ENCODE measurements around the gene SMAD3. TPM values are rescaled to one million over a fixed set of nuclear protein-coding genes. Genes with fewer than 3 reads are reported as not detected.
A peak's percentile ranks its signal among the peaks of the same experiment; 100 is the strongest.
"Not testable (repeated sequence)": the region's sequence is repeated elsewhere in the genome, so short reads cannot be mapped to it uniquely, and the experiment has no call there.

SMAD3 gene
- total RNA-seq, 1 donor from 2014 or later: 28.1 TPM

DNA sequence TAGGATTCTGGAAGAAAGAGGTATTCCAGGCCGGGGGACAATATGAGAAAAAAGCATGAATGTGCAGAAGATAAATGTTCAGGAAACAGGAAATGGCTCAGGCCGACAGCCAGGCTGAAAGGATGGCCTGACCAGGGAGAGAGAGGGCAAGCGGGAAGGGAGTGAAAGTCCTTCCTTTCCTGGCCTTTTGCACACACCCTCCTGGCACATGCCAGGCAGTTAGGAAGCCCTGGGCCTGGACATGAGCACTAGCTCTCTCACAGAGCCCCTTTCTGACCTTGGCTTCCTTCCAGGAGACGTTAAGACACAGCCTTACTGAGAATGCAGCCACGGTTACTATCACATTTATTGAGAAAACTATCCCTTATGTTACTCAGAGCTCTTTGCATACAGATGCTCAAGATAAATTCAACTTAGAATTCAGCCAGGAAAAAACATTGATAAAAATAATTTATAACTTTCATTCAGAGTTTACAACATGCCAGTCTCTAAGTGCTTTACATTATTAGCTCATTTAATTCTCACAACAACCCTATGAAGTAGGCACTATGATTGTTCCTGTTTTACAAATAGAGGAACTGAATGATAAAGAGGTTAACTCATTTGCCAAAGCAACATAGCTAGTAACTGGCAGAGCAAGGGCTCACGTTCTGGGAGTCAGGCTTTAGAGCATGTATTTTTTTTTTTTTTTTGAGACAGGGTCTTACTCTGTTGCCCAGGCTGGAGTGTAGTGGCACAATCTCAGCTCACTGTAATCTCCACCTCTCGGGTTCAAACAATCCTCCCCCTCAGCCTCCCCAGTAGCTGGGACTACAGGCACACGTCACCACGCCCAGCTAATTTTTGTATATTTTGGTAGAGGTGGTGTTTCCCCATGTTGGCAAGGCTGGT is 39.4 kb upstream of the SMAD3 start:
- peaks cover 38% of the 10 kb centered on the region for H3K4me1 Mint-ChIP-seq (ENCODE audit: low read depth)

DNA sequence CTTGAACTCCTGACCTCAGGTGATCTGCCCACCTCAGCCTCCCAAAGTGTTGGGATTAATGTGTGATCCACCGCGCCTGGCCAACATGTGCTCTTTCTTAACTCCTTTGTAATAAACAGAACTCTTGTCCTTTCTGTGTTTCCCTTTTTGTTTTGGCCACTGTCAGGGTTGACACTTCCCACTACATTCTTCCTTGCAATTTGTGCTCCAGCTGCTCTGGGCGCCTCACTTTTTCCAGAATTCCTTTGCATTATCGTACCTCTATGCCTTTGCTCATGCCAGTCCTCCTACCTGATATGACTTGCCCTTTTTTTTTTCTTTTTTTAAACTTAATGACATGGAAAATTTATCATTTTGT is 38.8 kb upstream of the SMAD3 start:
- Mint-ChIP-seq H3K27me3 (ENCODE audit: low read depth) (peaks cover 20% of the 10 kb centered on the region), H3K9me3 (no peaks in the 10 kb centered on the region), H3K4me1 (ENCODE audit: low read depth) (peaks cover 38% of the 10 kb centered on the region), H3K27ac (no peak overlapping the region), H3K4me3 (ENCODE audit: low read depth) (no peak overlapping the region), H3K36me3 (ENCODE audit: low read depth) (no peaks in the 10 kb centered on the region)
- intact Hi-C loops (cut with micrococcal nuclease): loop anchor here (5.0 kb wide), 1 partner anchor 276 kb away; no protein-coding TSS in a partner anchor
- DNase-seq (ENCODE audit: low spot score): no peak

More for the DNA sequence above, 39.4 kb upstream of the SMAD3 start:
- Mint-ChIP-seq H3K36me3 (ENCODE audit: low read depth) (no peaks in the 10 kb centered on the region), H3K27me3 (ENCODE audit: low read depth) (peaks cover 20% of the 10 kb centered on the region), H3K27ac (no peak overlapping the region), H3K9me3 (no peaks in the 10 kb centered on the region), H3K4me3 (ENCODE audit: low read depth) (no peak overlapping the region)
- intact Hi-C loops (cut with micrococcal nuclease): loop anchor here (2.0 to 5.0 kb wide), 2 partner anchors 13 to 276 kb away; no protein-coding TSS in a partner anchor
- DNase-seq (ENCODE audit: low spot score): no peak

DNA sequence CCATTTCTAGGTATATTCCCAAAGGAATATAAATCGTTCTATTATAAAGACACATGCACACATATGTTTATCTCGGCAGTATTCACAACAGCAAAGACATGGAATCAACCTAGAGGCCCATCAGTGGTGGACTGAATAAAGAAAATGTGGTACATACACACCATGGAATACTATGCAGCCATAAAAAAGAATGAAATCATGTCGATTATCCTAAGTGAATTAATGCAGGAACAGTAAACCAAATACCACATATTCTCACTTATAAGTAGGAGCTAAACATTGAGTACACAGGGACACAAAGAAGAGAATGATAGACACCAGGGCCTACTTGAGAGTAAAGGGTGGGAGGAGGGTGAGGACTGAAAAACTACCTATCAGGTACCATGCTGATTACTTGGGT is 37.0 kb upstream of the SMAD3 start:
- H3K4me1 Mint-ChIP-seq (ENCODE audit: low read depth): peaks cover 32% of the 10 kb centered on the region
- H3K4me3 Mint-ChIP-seq (ENCODE audit: low read depth); H3K27ac Mint-ChIP-seq; H3K36me3 Mint-ChIP-seq (ENCODE audit: low read depth); H3K9me3 Mint-ChIP-seq; DNase-seq (ENCODE audit: low spot score): not testable (repeated sequence)
- intact Hi-C loops (cut with micrococcal nuclease): loop anchor here (1.0 to 5.0 kb wide), 2 partner anchors 40 to 274 kb away; no protein-coding TSS in a partner anchor
- H3K27me3 Mint-ChIP-seq (ENCODE audit: low read depth): peaks cover 12% of the 10 kb centered on the region

DNA sequence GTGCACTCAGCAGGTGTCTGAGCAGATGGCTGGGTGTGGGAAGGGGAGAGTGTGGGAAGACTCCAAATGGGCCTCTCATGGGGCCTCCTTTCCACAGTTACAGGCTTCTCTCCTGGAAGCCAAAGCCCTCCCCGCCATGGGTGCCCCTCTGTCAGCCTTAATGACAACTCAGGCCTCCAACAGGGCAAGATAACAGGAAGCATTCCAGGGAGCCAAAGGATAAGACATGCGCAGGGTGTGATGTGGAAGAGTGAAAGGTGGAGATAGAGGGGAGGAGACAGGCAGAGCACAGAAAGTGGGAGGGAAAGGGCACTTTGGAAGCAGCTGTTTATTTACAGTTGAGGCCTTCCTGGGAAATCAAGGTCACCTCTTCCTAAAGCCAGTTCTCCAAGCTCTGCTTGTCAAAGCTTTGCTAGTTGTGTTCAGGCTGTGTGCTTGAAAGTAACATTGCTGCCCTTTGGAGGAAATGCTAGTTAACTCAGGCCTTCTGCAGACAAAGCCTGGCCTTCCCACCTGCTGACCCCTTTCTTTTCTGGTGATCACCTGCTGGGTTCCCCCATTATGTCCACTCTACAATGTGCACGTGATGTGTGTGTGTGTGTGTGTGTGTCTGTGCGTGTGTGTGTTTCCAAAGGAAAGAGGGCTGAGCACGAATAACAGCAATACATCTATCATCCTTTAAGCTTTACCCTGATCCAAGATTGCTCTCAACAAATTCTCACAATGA is 35.2 kb upstream of the SMAD3 start:
- Mint-ChIP-seq H3K4me1 (ENCODE audit: low read depth) (peaks cover 17% of the 10 kb centered on the region), H3K4me3 (ENCODE audit: low read depth) (no peak overlapping the region)
- intact Hi-C loops (cut with micrococcal nuclease): no loop called here

DNA sequence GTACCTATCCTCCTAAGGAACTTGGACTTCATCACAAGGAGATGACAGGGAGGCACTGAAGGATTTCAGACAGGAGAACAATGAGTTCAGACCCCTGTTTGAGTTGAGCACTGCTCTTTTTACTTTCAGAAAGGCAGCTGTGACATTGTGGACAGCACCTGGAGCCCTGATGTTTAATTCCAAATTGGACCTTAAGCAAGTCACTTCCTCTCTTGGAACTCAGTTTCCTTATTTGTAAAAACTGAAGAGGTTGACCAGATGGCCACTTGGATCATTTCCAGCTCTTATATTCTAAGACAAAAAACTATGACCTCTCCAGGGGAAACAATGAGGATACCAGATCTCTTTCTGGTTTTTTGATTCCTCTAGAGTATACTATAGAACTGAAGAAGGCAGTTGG is 34.1 kb upstream of the SMAD3 start:
- H3K4me1 Mint-ChIP-seq (ENCODE audit: low read depth): peaks cover 9% of the 10 kb centered on the region
- no peak overlapping the region for H3K27ac Mint-ChIP-seq
- H3K9me3 Mint-ChIP-seq: no peaks in the 10 kb centered on the region
- DNase-seq (ENCODE audit: low spot score): no peak
- no peak overlapping the region for H3K4me3 Mint-ChIP-seq (ENCODE audit: low read depth)
- H3K36me3 Mint-ChIP-seq (ENCODE audit: low read depth): no peaks in the 10 kb centered on the region
- H3K27me3 Mint-ChIP-seq (ENCODE audit: low read depth): peaks cover 14% of the 10 kb centered on the region
- intact Hi-C loops (cut with micrococcal nuclease): no loop called here

More for the DNA sequence above, 35.2 kb upstream of the SMAD3 start:
- DNase-seq (ENCODE audit: low spot score): no peak
- Mint-ChIP-seq H3K27me3 (ENCODE audit: low read depth) (peaks cover 18% of the 10 kb centered on the region), H3K36me3 (ENCODE audit: low read depth) (no peaks in the 10 kb centered on the region), H3K9me3 (no peaks in the 10 kb centered on the region), H3K27ac (no peak overlapping the region)

DNA sequence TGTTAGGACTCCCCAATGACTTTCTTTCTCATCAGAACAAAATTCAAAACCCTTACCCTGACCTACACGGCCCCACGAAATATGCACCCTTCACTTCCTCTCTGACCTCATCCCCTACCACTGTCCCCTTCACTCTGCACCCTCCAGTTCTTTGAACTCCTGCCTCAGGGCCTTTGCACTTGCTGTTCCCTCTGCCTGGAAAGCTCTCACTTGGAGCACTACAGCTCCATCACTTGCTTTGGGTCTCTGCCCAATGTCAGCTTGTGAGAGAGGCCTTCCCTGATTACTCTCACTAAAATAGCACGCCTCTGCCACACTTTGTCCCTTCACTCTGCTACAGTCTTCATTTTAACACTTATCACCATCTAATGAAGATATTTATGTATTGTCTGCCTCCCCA is 32.8 kb upstream of the SMAD3 start:
- Mint-ChIP-seq H3K9me3 (no peaks in the 10 kb centered on the region), H3K4me3 (ENCODE audit: low read depth) (no peak overlapping the region), H3K27ac (no peak overlapping the region), H3K36me3 (ENCODE audit: low read depth) (no peaks in the 10 kb centered on the region), H3K27me3 (ENCODE audit: low read depth) (peaks cover 14% of the 10 kb centered on the region), H3K4me1 (ENCODE audit: low read depth) (peaks cover 7% of the 10 kb centered on the region)
- no peak for DNase-seq (ENCODE audit: low spot score)
- intact Hi-C loops (cut with micrococcal nuclease): no loop called here

DNA sequence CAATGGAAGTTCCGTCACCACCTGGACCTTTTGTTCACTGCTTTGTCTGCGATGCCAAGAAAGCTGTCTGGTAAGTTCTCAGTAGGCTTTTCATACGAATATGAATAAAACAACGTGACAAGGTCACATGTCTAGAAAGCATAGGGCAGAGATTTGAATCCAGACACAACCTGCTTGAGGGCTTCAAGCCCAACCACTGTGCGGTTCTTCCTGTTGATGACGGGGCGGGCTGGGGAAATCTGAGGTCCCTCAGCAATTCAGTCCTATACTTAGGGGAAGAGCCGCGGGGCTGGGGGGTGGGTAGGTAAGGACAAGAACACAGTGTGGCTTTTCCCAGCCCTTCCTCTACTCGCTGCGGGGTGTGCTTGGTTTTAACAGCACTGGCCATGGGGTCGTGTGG is 32.4 kb upstream of the SMAD3 start:
- H3K4me3 Mint-ChIP-seq (ENCODE audit: low read depth): peak overlapping the region; percentile 56

DNA sequence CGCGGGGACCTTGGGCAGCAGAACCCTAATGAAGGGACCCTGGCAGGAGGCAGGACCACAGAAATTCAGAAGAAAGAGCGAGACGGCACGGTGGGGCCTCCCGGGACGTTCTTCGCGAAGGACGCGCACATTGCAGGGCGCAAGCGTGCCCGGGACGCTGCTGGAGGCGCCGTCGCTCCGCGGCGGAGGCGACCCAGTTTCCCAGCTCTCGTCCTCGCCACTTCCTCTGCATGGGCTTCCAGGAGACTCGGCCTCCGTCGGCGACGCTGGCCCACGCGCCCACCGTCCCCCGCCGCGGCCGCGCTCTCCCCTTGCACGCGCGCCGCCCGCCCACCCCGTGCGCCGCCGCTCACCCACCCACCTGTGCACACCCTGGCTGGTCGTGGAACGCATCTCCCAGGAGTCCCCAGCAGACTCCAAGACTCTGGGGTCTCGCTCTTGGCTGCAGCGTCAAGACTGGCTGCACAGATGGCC is 31.8 kb upstream of the SMAD3 start:
- Mint-ChIP-seq H3K27me3 (ENCODE audit: low read depth) (peaks cover 12% of the 10 kb centered on the region), H3K36me3 (ENCODE audit: low read depth) (no peaks in the 10 kb centered on the region), H3K4me1 (ENCODE audit: low read depth) (no peaks in the 10 kb centered on the region), H3K9me3 (no peaks in the 10 kb centered on the region), H3K27ac (no peak overlapping the region), H3K4me3 (ENCODE audit: low read depth) (peak overlapping the region; percentile 56)
- no peak for DNase-seq (ENCODE audit: low spot score)
- intact Hi-C loops (cut with micrococcal nuclease): no loop called here

More for the DNA sequence above, 32.4 kb upstream of the SMAD3 start:
- peaks cover 12% of the 10 kb centered on the region for H3K27me3 Mint-ChIP-seq (ENCODE audit: low read depth)
- intact Hi-C loops (cut with micrococcal nuclease): no loop called here
- H3K27ac Mint-ChIP-seq: no peak overlapping the region
- no peaks in the 10 kb centered on the region for H3K9me3 Mint-ChIP-seq
- H3K4me1 Mint-ChIP-seq (ENCODE audit: low read depth): peaks cover 4% of the 10 kb centered on the region
- H3K36me3 Mint-ChIP-seq (ENCODE audit: low read depth): no peaks in the 10 kb centered on the region
- no peak for DNase-seq (ENCODE audit: low spot score)

DNA sequence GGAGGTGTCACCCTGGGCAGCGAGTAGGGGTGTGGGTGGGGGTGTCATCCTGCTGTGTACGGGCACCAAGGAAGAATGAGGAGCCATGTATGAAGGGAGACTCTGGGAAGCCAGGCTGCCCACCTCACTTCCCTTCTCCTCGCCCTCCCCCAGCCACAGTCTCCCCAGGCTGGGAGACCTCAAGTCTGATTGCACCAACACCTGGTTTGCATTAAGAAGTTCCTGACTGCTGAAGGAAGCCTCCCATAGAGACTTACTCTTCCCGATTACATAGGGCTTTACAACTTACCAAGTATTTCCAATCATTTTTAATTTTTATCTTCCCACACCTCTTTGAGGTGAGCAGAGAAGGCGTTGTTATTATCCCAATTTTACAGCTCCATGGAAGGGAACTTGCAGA is 29.5 kb upstream of the SMAD3 start:
- Mint-ChIP-seq H3K27me3 (ENCODE audit: low read depth) (peaks cover 6% of the 10 kb centered on the region), H3K4me1 (ENCODE audit: low read depth) (no peaks in the 10 kb centered on the region), H3K36me3 (ENCODE audit: low read depth) (no peaks in the 10 kb centered on the region), H3K27ac (no peak overlapping the region), H3K4me3 (ENCODE audit: low read depth) (no peak overlapping the region), H3K9me3 (no peaks in the 10 kb centered on the region)
- intact Hi-C loops (cut with micrococcal nuclease): loop anchor here (5.0 kb wide), 1 partner anchor 206 kb away; no protein-coding TSS in a partner anchor
- DNase-seq (ENCODE audit: low spot score): no peak

DNA sequence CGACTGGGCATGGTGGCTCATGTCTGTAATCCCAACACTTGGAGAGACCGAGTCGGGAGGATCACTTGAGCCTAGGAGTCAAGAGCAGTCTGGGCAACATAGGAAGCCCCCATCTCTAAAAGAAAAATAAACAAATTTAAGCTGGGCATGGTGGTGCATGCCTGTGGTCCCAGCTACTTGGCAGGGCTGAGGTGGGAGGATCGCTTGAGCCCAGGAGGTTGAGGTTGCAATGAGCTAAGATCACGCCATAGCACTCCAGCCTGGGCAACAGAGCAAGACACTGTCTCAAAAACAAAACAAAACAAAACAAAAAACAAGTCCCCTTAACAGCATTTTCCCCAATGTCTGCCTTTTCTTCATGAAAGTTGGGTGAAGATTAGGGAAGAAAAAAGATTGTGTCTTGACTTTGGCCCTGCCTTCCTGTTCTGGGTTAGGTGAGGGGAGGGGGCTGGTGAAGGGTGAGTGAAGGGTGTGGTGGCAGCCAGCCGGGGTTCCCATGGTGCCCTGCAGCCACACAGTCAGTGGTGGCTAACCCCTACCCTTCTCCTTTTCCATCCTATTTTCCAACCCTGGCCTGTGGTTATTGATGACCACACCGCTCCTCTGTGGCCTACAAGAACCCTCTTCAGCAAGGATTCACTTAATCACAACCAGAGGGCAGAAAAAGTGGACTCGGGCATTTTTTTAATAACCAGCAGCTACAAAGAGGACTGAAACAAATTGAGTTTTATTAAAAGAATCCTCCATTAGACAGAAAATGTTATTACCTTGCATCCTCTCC is 28.4 kb upstream of the SMAD3 start:
- Mint-ChIP-seq H3K36me3 (ENCODE audit: low read depth) (no peaks in the 10 kb centered on the region), H3K4me1 (ENCODE audit: low read depth) (peaks cover under 1% of the 10 kb centered on the region), H3K27me3 (ENCODE audit: low read depth) (peaks cover 6% of the 10 kb centered on the region), H3K27ac (no peak overlapping the region), H3K9me3 (no peaks in the 10 kb centered on the region), H3K4me3 (ENCODE audit: low read depth) (no peak overlapping the region)
- intact Hi-C loops (cut with micrococcal nuclease): loop anchor here (5.0 kb wide), 1 partner anchor 205 kb away; no protein-coding TSS in a partner anchor
- DNase-seq (ENCODE audit: low spot score): no peak

DNA sequence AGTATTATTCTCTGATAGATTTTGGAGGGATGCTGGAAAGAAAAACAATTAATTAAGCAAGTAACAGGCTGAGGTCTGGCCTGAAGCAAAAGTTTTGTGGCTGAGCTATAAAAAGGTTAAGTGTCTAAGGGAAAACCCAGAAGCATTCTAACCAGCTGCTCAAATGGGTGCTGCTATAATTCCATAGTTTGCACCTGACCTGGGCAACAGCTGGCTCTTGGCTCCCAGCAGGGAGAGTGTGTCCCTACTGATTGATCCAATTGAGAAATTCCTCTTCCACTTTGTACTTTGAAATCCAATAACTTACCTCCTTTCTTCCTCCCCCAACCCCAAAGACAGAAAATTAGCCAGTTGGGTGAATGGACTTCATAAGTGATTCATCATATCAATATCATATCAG is 27.7 kb upstream of the SMAD3 start:
- intact Hi-C loops (cut with micrococcal nuclease): loop anchor here (2.0 to 5.0 kb wide), 3 partner anchors 13 to 205 kb away; no protein-coding TSS in a partner anchor
- no peak overlapping the region for H3K27ac Mint-ChIP-seq

DNA sequence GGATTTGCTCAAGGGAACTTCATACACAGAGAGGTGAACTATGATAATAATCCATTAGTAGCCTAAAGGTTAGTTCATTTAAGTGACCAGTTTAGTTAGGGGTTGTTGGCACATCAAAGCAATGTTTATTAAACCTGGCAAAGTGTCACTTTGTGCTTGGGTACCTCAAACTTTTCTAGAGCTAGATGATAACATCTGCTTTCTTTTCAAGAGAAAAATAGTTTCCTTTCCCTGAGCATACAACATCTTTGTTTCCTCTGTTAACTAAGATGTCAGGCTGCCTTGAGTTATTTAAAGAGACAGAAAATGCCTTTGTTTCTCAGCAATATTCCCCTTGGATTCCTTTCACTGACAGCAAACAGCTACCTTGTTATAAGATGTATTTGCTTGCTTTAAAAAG is 26.7 kb upstream of the SMAD3 start:
- Mint-ChIP-seq H3K36me3 (ENCODE audit: low read depth) (no peaks in the 10 kb centered on the region), H3K27ac (peak overlapping the region; percentile 54), H3K9me3 (no peaks in the 10 kb centered on the region), H3K4me3 (ENCODE audit: low read depth) (no peak overlapping the region), H3K4me1 (ENCODE audit: low read depth) (peaks cover 14% of the 10 kb centered on the region), H3K27me3 (ENCODE audit: low read depth) (peaks cover 6% of the 10 kb centered on the region)
- DNase-seq (ENCODE audit: low spot score): no peak
- intact Hi-C loops (cut with micrococcal nuclease): loop anchor here (2.0 to 5.0 kb wide), 3 partner anchors 14 to 204 kb away; no protein-coding TSS in a partner anchor

More for the DNA sequence above, 27.7 kb upstream of the SMAD3 start:
- peaks cover 6% of the 10 kb centered on the region for H3K27me3 Mint-ChIP-seq (ENCODE audit: low read depth)
- H3K4me1 Mint-ChIP-seq (ENCODE audit: low read depth): peaks cover 8% of the 10 kb centered on the region
- H3K4me3 Mint-ChIP-seq (ENCODE audit: low read depth): no peak overlapping the region
- no peaks in the 10 kb centered on the region for H3K36me3 Mint-ChIP-seq (ENCODE audit: low read depth)
- H3K9me3 Mint-ChIP-seq: no peaks in the 10 kb centered on the region
- no peak for DNase-seq (ENCODE audit: low spot score)

Measured in activated T-helper 2 cell treated with anti-CD3 and anti-CD28 coated beads, Interferon-gamma antibody, Interleukin-2, Interleukin-4, amounts not matched to agents 10 μg/mL and 5 μg/mL and 100 μg/mL, durations not matched to agents 14 hours and 24 hours and 36 hours (primary cell).